Measurements from ENCODE around the gene ENDOD1. TPM values are rescaled to one million over a fixed set of nuclear protein-coding genes. Genes with fewer than 3 reads are reported as not detected.

Gene ENDOD1
- total RNA-seq, 1 experiment from 2014 or later: 0.87 TPM

GRCh38 chr11:95165638-95166037 lies 76.0 kb downstream of the ENDOD1 start:
- Histone ChIP-seq H3K18ac (ENCODE audit: insufficient read length, low read depth, low read length) (no peak overlapping the region), H3K23ac (ENCODE audit: insufficient read length, low read depth, low read length) (no peak overlapping the region), H2BK12ac (ENCODE audit: insufficient read length, low read depth, low read length) (no peak overlapping the region), H4K91ac (ENCODE audit: insufficient read length, low read depth, low read length) (no peak overlapping the region), H3K4me2 (ENCODE audit: insufficient read depth, insufficient read length, low read length) (no peak overlapping the region), H4K8ac (replicated peaks; ENCODE audit: insufficient read length, low read depth, low read length) (no peak overlapping the region), H3K79me2 (ENCODE audit: insufficient read depth, low read length) (no peaks in the 10 kb centered on the region), H3K23me2 (ENCODE audit: insufficient read length, low read depth, low read length, poor library complexity, severe bottlenecking) (no peaks in the 10 kb centered on the region), H2AFZ (ENCODE audit: low read length) (no peak overlapping the region), H3K14ac (ENCODE audit: insufficient read depth, low read length) (no peak overlapping the region), H2BK120ac (ENCODE audit: low read depth, low read length, poor library complexity, severe bottlenecking) (no peak overlapping the region), H2BK20ac (ENCODE audit: low read depth, low read length, poor library complexity, severe bottlenecking) (no peak overlapping the region), H3K9me3 (ENCODE audit: control insufficient read depth, low read depth, low read length) (no peaks in the 10 kb centered on the region), H3K4me1 (ENCODE audit: insufficient read depth, low read length) (peaks cover 3% of the 10 kb centered on the region; the same call in 1 of the 2 replicates), H4K5ac (ENCODE audit: insufficient read length, low read depth, low read length) (no peak overlapping the region), H4K20me1 (ENCODE audit: control insufficient read depth, insufficient read depth, insufficient read length) (no peaks in the 10 kb centered on the region), H2BK15ac (ENCODE audit: low read depth, low read length) (no peak overlapping the region), H3T11ph (ENCODE audit: low read length) (no peak overlapping the region), H3K9ac (ENCODE audit: extremely low read depth, insufficient read length, low read length) (no peak overlapping the region), H2BK5ac (ENCODE audit: insufficient read length, low read length) (no peak overlapping the region), H3K4ac (ENCODE audit: low read depth, low read length) (no peak overlapping the region), H3K56ac (ENCODE audit: insufficient read length, low read depth, low read length) (no peak overlapping the region), H3K27ac (ENCODE audit: insufficient read length, low read depth, low read length) (no peak overlapping the region), H3K79me1 (ENCODE audit: insufficient read depth, low read depth, low read length, poor library complexity, severe bottlenecking) (no peaks in the 10 kb centered on the region), H2AK5ac (ENCODE audit: insufficient read length, low read length) (no peak overlapping the region), H3K27me3 (ENCODE audit: insufficient read depth, low read length) (no peaks in the 10 kb centered on the region)
- Mint-ChIP-seq H3K36me3 (ENCODE audit: insufficient read depth in 1 of 3, low read depth in 3 of 3) (peaks cover 0 to under 1% (median 0%) of the 10 kb centered on the region in 3 experiments; a peak in 1 of 7 replicates), H3K27ac (no peak overlapping the region), H3K4me1 (peaks cover 30 to 38% of the 10 kb centered on the region in 2 experiments), H3K4me3 (no peak overlapping the region), H3K27me3 (ENCODE audit: low read depth) (no peaks in the 10 kb centered on the region), H3K9me3 (no peaks in the 10 kb centered on the region)
- TF ChIP-seq CTCF (conservative IDR thresholded peaks at IDR 0.05): no peak
- no peak for DNase-seq

All from H9 (cell line).